Mesenchymal stem cell (in vitro differentiated cells and primary cell): ENCODE measurements around the gene ATF4.

Source experiments
- DNase-seq: peaks from one replicate; pipeline ENCODE4 v3.0.0-alpha.2; 2013
- H2AFZ ChIP-seq: one replicate; pipeline ENCODE4 v1.6.1; 2013; ENCODE audit warnings: low read depth, mild to moderate bottlenecking, control low read depth, inconsistent platforms, low read length, moderate library complexity
- H2AK5ac ChIP-seq: 2 replicates; pipeline ENCODE4 v1.6.1; 2013; ENCODE audit warnings: low read length, moderate library complexity, mild to moderate bottlenecking, inconsistent platforms; ENCODE audit not compliant: severe bottlenecking
- H2BK120ac ChIP-seq: one replicate; pipeline ENCODE4 v1.6.1; 2013; ENCODE audit warnings: low read depth, mild to moderate bottlenecking, inconsistent platforms, low read length, moderate library complexity
- H2BK12ac ChIP-seq, 2 experiments: one replicate each; pipeline ENCODE4 v1.6.1; 2013; ENCODE audit warnings: inconsistent platforms in 2 of 2, low read length in 2 of 2, mild to moderate bottlenecking in 2 of 2, moderate library complexity in 2 of 2, control low read depth in 1 of 2
- H2BK15ac ChIP-seq: one replicate; pipeline ENCODE4 v1.6.1; 2013; ENCODE audit warnings: mild to moderate bottlenecking, low read depth, inconsistent platforms; ENCODE audit not compliant: poor library complexity, severe bottlenecking
- H2BK5ac ChIP-seq: 2 replicates; pipeline ENCODE4 v1.6.1; 2013; ENCODE audit warnings: low read depth, mild to moderate bottlenecking, low read length, control low read depth, inconsistent platforms; ENCODE audit not compliant: poor library complexity, severe bottlenecking
- H3K14ac ChIP-seq, 2 experiments: one replicate each; pipeline ENCODE4 v1.6.1; 2013; ENCODE audit warnings: inconsistent platforms in 2 of 2, low read length in 2 of 2, control low read depth in 1 of 2, mild to moderate bottlenecking in 1 of 2, moderate library complexity in 1 of 2
- H3K18ac ChIP-seq, 2 experiments: one replicate each; pipeline ENCODE4 v1.6.1; 2013; ENCODE audit warnings: inconsistent platforms in 2 of 2, low read length in 2 of 2, control low read depth in 1 of 2, low read depth in 1 of 2, mild to moderate bottlenecking in 1 of 2
- H3K23ac ChIP-seq, 2 experiments: one replicate each; pipeline ENCODE4 v1.6.1; 2013; ENCODE audit warnings: inconsistent platforms in 2 of 2, low read length in 2 of 2, mild to moderate bottlenecking in 2 of 2, moderate library complexity in 2 of 2, control low read depth in 1 of 2
- H3K27ac ChIP-seq: 2 replicates; pipeline ENCODE4 v1.5.1; 2013; ENCODE audit warnings: mild to moderate bottlenecking, moderate library complexity, low read length, control low read depth, inconsistent platforms; ENCODE audit not compliant: poor library complexity, severe bottlenecking
- H3K27me3 ChIP-seq, 2 experiments: 2 replicates each; pipeline versions ENCODE4 v1.6.1 to v1.7.0; 2013; ENCODE audit warnings: low read length in 2 of 2, mild to moderate bottlenecking in 2 of 2, moderate library complexity in 2 of 2, control low read depth in 1 of 2, inconsistent platforms in 1 of 2; ENCODE audit not compliant: control insufficient read depth in 1 of 2, insufficient read depth in 1 of 2
- H3K36me3 ChIP-seq, 2 experiments: 2 replicates each; pipeline versions ENCODE4 v1.6.1 to v1.7.0; 2013; ENCODE audit warnings: low read length in 2 of 2, control low read depth in 1 of 2, inconsistent platforms in 1 of 2, low read depth in 1 of 2, mild to moderate bottlenecking in 1 of 2; ENCODE audit not compliant: insufficient read depth in 2 of 2, control insufficient read depth in 1 of 2
- H3K4ac ChIP-seq, 2 experiments: one replicate each; pipeline ENCODE4 v1.6.1; 2013; ENCODE audit warnings: inconsistent platforms in 2 of 2, low read length in 2 of 2, mild to moderate bottlenecking in 2 of 2, moderate library complexity in 2 of 2, control low read depth in 1 of 2, low read depth in 1 of 2
- H3K4me1 ChIP-seq: 2 replicates; pipeline ENCODE4 v1.6.1; 2013; ENCODE audit warnings: low read depth, low read length, control low read depth; ENCODE audit not compliant: control insufficient read depth, insufficient read depth
- H3K4me2 ChIP-seq: 2 replicates; pipeline ENCODE4 v1.6.1; 2013; ENCODE audit warnings: low read length, mild to moderate bottlenecking, inconsistent platforms; ENCODE audit not compliant: poor library complexity, severe bottlenecking
- H3K4me3 ChIP-seq, 2 experiments: 2 replicates each; pipeline versions ENCODE4 v1.5.1 to v1.7.0; 2013; ENCODE audit warnings: low read length in 2 of 2, mild to moderate bottlenecking in 2 of 2, control low read depth in 1 of 2, low read depth in 1 of 2; ENCODE audit not compliant: insufficient read depth in 1 of 2
- H3K79me1 ChIP-seq: replicated peaks from 2 replicates; pipeline ENCODE4 v1.6.1; 2013; ENCODE audit warnings: mild to moderate bottlenecking, control low read depth, low read length, inconsistent platforms; ENCODE audit not compliant: poor library complexity, severe bottlenecking
- H3K9ac ChIP-seq: 2 replicates; pipeline ENCODE4 v1.7.0; 2013; ENCODE audit warnings: mild to moderate bottlenecking, low read length, moderate library complexity
- H3K9me3 ChIP-seq: 2 replicates; pipeline ENCODE4 v1.7.0; 2013; ENCODE audit warnings: mild to moderate bottlenecking, low read length; ENCODE audit not compliant: control insufficient read depth
- H4K8ac ChIP-seq: one replicate; pipeline ENCODE4 v1.6.1; 2013; ENCODE audit warnings: inconsistent platforms, mild to moderate bottlenecking, low read length, moderate library complexity
- H4K91ac ChIP-seq: one replicate; pipeline ENCODE4 v1.6.1; 2013; ENCODE audit warnings: mild to moderate bottlenecking, low read length, inconsistent platforms
- WGBS: methylation state at CpG from one replicate; pipeline ENCODE4 v1.1.7; 2013; ENCODE audit warnings: mixed read lengths; 5-methylcytosine and 5-hydroxymethylcytosine counted together

Gene ATF4

GRCh38 chr22:39501644-39502108 is 18.7 kb upstream of the ATF4 start:
- Histone ChIP-seq H2AFZ (peak overlapping the region; percentile 92), H2AK5ac (peak overlapping the region; percentile 9), H3K14ac (peak overlapping the region in 1 of 2 experiments; percentile 38), H3K27me3 (no peaks in the 10 kb centered on the region), H3K4me2 (peak overlapping the region; percentile 70), H3K9me3 (no peaks in the 10 kb centered on the region), H3K79me1 (peaks cover 17% of the 10 kb centered on the region), H2BK5ac (no peak overlapping the region), H3K9ac (peak overlapping the region; percentile 97), H2BK12ac (peak overlapping the region; percentile 31 to 74), H4K91ac (peak overlapping the region; percentile 84), H3K36me3 (peaks cover 23 to 28% of the 10 kb centered on the region in 2 experiments), H3K4ac (peak overlapping the region; percentile 67 to 70), H4K8ac (peak overlapping the region; percentile 84), H3K4me3 (peak overlapping the region; percentile 91 to 97), H3K18ac (peak overlapping the region; percentile 59 to 97), H3K27ac (peak overlapping the region; percentile 19), H2BK15ac (peak overlapping the region; percentile 28), H2BK120ac (no peak overlapping the region), H3K23ac (no peak overlapping the region), H3K4me1 (peaks cover 20% of the 10 kb centered on the region)
- 40% methylated on average over 13 of the region's 13 CpGs for WGBS
- no peak for DNase-seq

DNA sequence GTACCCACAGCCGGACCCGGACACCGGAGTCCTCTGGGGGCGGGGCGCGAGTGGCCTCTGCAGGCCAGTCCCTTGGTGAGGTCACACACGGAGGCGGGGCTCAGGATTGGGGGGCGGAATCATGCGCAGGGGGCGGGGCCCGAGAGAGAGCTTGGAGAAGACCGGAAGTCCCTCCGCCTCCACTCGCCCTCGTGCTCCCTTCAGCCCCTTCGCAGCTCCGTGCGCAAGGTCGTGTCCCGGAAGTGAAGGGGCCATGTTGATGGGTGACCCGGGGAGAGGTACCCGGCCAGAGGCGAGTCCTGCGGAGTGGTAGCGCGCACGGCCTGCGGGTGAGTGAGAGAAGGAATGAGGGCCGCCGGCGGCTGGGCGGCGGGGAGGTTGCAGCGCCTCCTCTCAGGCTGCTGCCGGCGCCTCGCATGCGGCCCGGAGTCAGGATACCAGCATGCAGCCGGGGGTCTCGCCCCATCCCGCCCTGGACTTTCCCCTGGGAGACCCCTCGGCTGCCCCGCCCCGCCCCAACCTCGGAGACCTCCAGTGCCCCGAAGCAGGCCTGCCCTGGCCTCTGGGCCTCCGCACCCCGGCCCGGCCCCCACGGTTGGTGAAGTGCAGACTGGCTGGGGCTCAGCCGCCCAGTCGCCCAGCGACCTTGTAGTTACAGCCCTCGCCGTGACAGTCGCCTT is 18.1 kb upstream of the ATF4 start, which contains the start of gene MIEF1:
Gene MIEF1 (plus strand): TSS at position 182 of the 680 bp plus-strand sequence. CDS start 9,005 bp downstream, outside the sequence.
- Histone ChIP-seq H3K4me3 (peak within 1 kb of the TSS; percentile 91 to 97), H3K23ac (no peak within 1 kb of the TSS), H2AK5ac (peak within 1 kb of the TSS; percentile 9), H3K79me1 (peaks cover 21% of the 10 kb centered on the region), H4K91ac (peak within 1 kb of the TSS; percentile 84), H2BK12ac (peak within 1 kb of the TSS; percentile 31 to 74), H3K4me2 (peak within 1 kb of the TSS; percentile 94), H2BK120ac (peak within 1 kb of the TSS; percentile 57), H3K27me3 (no peaks in the 10 kb centered on the region), H3K9ac (peak within 1 kb of the TSS; percentile 97), H2BK15ac (peak within 1 kb of the TSS; percentile 28), H3K27ac (peak within 1 kb of the TSS; percentile 35), H2AFZ (peak within 1 kb of the TSS; percentile 92), H3K14ac (peak within 1 kb of the TSS in 1 of 2 experiments; percentile 55), H3K36me3 (peaks cover 28 to 32% of the 10 kb centered on the region in 2 experiments), H2BK5ac (no peak within 1 kb of the TSS), H4K8ac (peak within 1 kb of the TSS; percentile 84), H3K18ac (peak within 1 kb of the TSS; percentile 64 to 97), H3K4me1 (peaks cover 20% of the 10 kb centered on the region), H3K9me3 (no peaks in the 10 kb centered on the region), H3K4ac (peak within 1 kb of the TSS; percentile 67 to 88)
- peak; percentile 96 for DNase-seq
- WGBS, result under 1% methylated on average over 28 of the region's 58 CpGs

DNA sequence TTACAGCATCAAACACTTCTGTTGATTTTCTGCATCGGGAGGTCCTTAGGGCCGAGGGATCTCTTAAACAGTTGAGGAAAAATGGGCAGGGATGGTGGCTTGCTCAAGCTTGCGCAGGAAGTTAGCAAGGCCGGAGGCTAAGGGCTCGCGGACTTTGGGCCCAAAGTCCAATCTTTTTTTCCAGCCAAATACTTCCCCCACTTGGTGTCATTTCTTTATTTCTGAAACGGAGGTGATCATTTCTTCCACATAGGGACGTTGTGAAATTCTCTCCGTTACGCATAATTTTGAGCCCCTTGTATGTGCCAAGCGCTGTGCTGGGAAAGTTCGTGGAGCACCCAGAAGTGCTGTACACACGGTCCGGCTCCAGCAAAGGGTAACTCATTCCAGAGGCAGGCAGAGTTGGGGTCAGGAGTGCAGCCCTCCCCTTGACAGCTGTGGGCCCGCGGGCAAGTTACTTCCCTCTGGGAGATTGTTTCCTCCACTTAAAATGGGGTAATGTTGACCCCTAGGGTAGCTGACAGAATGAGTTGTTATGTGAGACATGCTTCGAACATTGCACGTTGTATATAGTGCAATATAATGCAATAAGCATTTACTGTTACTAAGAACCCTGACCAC is 17.5 kb upstream of the ATF4 start:
- Histone ChIP-seq H3K36me3 (peaks cover 34 to 36% of the 10 kb centered on the region in 2 experiments), H3K9me3 (no peaks in the 10 kb centered on the region), H4K91ac (peak overlapping the region; percentile 64), H3K14ac (no peak overlapping the region), H3K27ac (no peak overlapping the region), H2BK5ac (no peak overlapping the region), H4K8ac (no peak overlapping the region), H2BK12ac (no peak overlapping the region), H2BK15ac (no peak overlapping the region), H3K4me1 (peaks cover 20% of the 10 kb centered on the region), H3K4ac (peak overlapping the region in 1 of 2 experiments; percentile 46), H3K4me3 (peak overlapping the region; percentile 91 to 97), H3K27me3 (no peaks in the 10 kb centered on the region), H2AK5ac (no peak overlapping the region), H3K79me1 (peaks cover 21% of the 10 kb centered on the region), H3K23ac (no peak overlapping the region), H3K9ac (peak overlapping the region; percentile 97), H2BK120ac (peak overlapping the region; percentile 57), H2AFZ (no peak overlapping the region), H3K4me2 (peak overlapping the region; percentile 94), H3K18ac (peak overlapping the region; percentile 16 to 64)
- DNase-seq, result no peak
- 33% methylated on average over 16 of the region's 18 CpGs for WGBS

DNA sequence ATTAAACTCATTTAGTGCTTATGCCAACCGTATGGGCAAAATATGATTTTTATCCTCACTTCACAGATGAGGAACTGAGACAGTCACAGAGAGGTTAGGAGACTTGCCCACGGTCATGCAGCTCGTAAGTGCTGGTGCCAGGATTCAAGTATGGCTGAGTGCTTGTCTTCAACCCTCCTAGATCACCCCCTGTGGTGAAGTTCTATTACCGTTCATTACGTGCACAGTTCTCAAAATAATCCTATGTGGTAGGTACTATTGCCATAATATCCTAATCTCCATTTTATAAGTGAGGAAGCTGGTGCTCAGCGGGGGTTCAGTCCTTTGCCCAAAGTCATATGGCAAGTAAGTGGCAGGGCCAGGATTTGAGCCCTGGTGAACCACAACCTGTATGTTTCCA is 16.7 kb upstream of the ATF4 start:
- H2BK120ac ChIP-seq, result no peak overlapping the region
- H3K9ac ChIP-seq, result peak overlapping the region; percentile 97
- no peaks in the 10 kb centered on the region for H3K27me3 ChIP-seq
- peak overlapping the region; percentile 18 for H3K4me2 ChIP-seq
- no peak overlapping the region for H3K18ac ChIP-seq
- no peak overlapping the region for H2BK5ac ChIP-seq
- no peak overlapping the region for H2BK15ac ChIP-seq
- H4K8ac ChIP-seq, result no peak overlapping the region
- H3K4me1 ChIP-seq, result peaks cover 20% of the 10 kb centered on the region
- H3K14ac ChIP-seq, result no peak overlapping the region
- no peak overlapping the region for H2BK12ac ChIP-seq
- peaks cover 39 to 43% of the 10 kb centered on the region in 2 experiments for H3K36me3 ChIP-seq
- DNase-seq, result no peak
- no peak overlapping the region for H3K27ac ChIP-seq
- no peak overlapping the region for H3K4ac ChIP-seq
- H4K91ac ChIP-seq, result no peak overlapping the region
- H2AFZ ChIP-seq, result no peak overlapping the region
- peaks cover 27% of the 10 kb centered on the region for H3K79me1 ChIP-seq
- peak overlapping the region; percentile 39 for H2AK5ac ChIP-seq
- no peak overlapping the region for H3K23ac ChIP-seq
- no peaks in the 10 kb centered on the region for H3K9me3 ChIP-seq
- 89% methylated on average over 4 of the region's 6 CpGs for WGBS
- peak overlapping the region in 1 of 2 experiments; percentile 97 for H3K4me3 ChIP-seq
